HG02973 (cell line): ENCODE results near the gene EIF4H.
"Not testable (repeated sequence)": the region's sequence is repeated elsewhere in the genome, so short reads cannot be mapped to it uniquely, and the experiment has no call there.

ENCODE experiments used
- ATAC-seq: cut with Tn5 transposase; IDR thresholded peaks from one replicate; pipeline ENCODE4 v1.9.1; 2021; ENCODE audit warnings: moderate library complexity; ENCODE audit not compliant: unreplicated experiment

EIF4H gene

GRCh38 chr7:74173866-74174605, at the start of gene EIF4H:
Gene EIF4H (plus strand): TSS chr7:74174356. CDS start chr7:74174384, 28 bp downstream.
- peak; percentile 67 for ATAC-seq

- ATAC-seq: no peak
Observed at GRCh38 chr7:74126220-74126880, 47.8 kb upstream of the EIF4H start.

GRCh38 chr7:74129887-74130286, 44.3 kb upstream of the EIF4H start:
- ATAC-seq: no peak

GRCh38 chr7:74130518-74130917, 43.6 kb upstream of the EIF4H start:
- no peak for ATAC-seq

- no peak for ATAC-seq
Observed at GRCh38 chr7:74134117-74134620, 40.0 kb upstream of the EIF4H start.

GRCh38 chr7:74138334-74138867, 35.8 kb upstream of the EIF4H start:
- no peak for ATAC-seq

GRCh38 chr7:74138945-74139843, 35.0 kb upstream of the EIF4H start:
- no peak for ATAC-seq

GRCh38 chr7:74141705-74142104, 32.5 kb upstream of the EIF4H start:
- no peak for ATAC-seq

- no peak for ATAC-seq
Observed at GRCh38 chr7:74143383-74143782, 30.8 kb upstream of the EIF4H start.

GRCh38 chr7:74148491-74148890, 25.7 kb upstream of the EIF4H start:
- ATAC-seq: no peak

- ATAC-seq: no peak
Observed at GRCh38 chr7:74149071-74149470, 25.1 kb upstream of the EIF4H start.

- ATAC-seq: no peak
Observed at GRCh38 chr7:74149603-74150002, 24.6 kb upstream of the EIF4H start.

GRCh38 chr7:74153736-74154135, 20.4 kb upstream of the EIF4H start:
- no peak for ATAC-seq

GRCh38 chr7:74155810-74156395, 18.3 kb upstream of the EIF4H start:
- no peak for ATAC-seq

- no peak for ATAC-seq
Observed at GRCh38 chr7:74157605-74158004, 16.6 kb upstream of the EIF4H start.

GRCh38 chr7:74164985-74165456, 9.1 kb upstream of the EIF4H start:
- no peak for ATAC-seq

GRCh38 chr7:74165867-74166593, 8.1 kb upstream of the EIF4H start:
- no peak for ATAC-seq

- ATAC-seq: not testable (repeated sequence)
Observed at GRCh38 chr7:74167324-74167723, 6.8 kb upstream of the EIF4H start.

- no peak for ATAC-seq
Observed at GRCh38 chr7:74173074-74173473, 1.1 kb upstream of the EIF4H start.

GRCh38 chr7:74173491-74173865, 678 bp upstream of the EIF4H start:
- peak; percentile 5 for ATAC-seq
